Endothelial cell of umbilical vein (primary cell): Measurements from ENCODE around the gene GPR27.

Experiments used
- EZH2 ChIP-seq: IDR thresholded peaks from 2 replicates; pipeline ENCODE4 v1.6.1; 2012; ENCODE audit warnings: borderline replicate concordance, low read depth, mild to moderate bottlenecking, moderate library complexity, low read length, inconsistent platforms; ENCODE audit not compliant: severe bottlenecking
- FOS ChIP-seq: IDR thresholded peaks from 2 replicates; pipeline ENCODE4 v1.6.1; 2011; ENCODE audit warnings: mild to moderate bottlenecking, low read length, moderate library complexity, borderline replicate concordance; ENCODE audit not compliant: insufficient read depth
- MAX ChIP-seq: IDR thresholded peaks from 2 replicates; pipeline ENCODE4 v1.6.1; 2011; ENCODE audit not compliant: insufficient read depth, insufficient read length
- POLR2A ChIP-seq: IDR thresholded peaks from 2 replicates; pipeline ENCODE4 v1.6.1; 2012; ENCODE audit warnings: low read depth, mild to moderate bottlenecking, control low read depth, low read length
- POLR2AphosphoS5 ChIP-seq: IDR thresholded peaks from 2 replicates; pipeline ENCODE4 v1.6.1; 2012; ENCODE audit warnings: low read depth, mild to moderate bottlenecking, control low read depth, low read length, moderate library complexity; ENCODE audit not compliant: insufficient read depth
- TF ChIP-seq, protein P1 (sequence below), 2 donors: IDR thresholded peaks; 1 replicate in 1 of 2; 2 replicates in 1 of 2; pipeline ENCODE4 v1.5.1; 2011; ENCODE audit warnings: low read length in 2 of 2, mild to moderate bottlenecking in 2 of 2, moderate library complexity in 2 of 2, control low read depth in 1 of 2, inconsistent platforms in 1 of 2, low read depth in 1 of 2; ENCODE audit not compliant: insufficient read depth in 1 of 2; ENCODE audit errors: extremely low read depth in 1 of 2

DNA sequence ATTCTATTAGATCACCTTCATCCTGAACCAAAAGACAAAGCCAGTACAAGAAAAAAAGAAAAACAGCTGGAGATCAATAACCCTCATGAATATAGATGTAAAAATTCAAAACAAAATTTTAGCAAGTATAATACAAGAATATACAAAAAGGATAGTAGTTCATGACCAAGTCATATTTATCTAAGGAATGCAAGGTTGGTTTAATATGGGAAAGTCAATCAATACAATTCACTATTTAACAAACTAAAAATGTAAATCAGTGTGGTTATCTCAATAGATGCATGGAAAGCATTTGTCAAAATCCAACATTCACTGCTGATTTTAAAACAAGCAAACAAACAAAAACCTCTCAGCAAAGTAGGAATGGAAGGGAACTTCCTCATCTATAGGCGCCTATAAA is 11.0 kb upstream of the GPR27 start:
- TF ChIP-seq, protein P1, sequence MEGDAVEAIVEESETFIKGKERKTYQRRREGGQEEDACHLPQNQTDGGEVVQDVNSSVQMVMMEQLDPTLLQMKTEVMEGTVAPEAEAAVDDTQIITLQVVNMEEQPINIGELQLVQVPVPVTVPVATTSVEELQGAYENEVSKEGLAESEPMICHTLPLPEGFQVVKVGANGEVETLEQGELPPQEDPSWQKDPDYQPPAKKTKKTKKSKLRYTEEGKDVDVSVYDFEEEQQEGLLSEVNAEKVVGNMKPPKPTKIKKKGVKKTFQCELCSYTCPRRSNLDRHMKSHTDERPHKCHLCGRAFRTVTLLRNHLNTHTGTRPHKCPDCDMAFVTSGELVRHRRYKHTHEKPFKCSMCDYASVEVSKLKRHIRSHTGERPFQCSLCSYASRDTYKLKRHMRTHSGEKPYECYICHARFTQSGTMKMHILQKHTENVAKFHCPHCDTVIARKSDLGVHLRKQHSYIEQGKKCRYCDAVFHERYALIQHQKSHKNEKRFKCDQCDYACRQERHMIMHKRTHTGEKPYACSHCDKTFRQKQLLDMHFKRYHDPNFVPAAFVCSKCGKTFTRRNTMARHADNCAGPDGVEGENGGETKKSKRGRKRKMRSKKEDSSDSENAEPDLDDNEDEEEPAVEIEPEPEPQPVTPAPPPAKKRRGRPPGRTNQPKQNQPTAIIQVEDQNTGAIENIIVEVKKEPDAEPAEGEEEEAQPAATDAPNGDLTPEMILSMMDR (IDR thresholded peaks at IDR 0.05; ENCODE audit: extremely low read depth in 1 of 2, insufficient read depth in 1 of 2, low read depth in 1 of 2, low read length in 2 of 2) = no peak
- TF ChIP-seq MAX (no peak), POLR2AphosphoS5 (no peak), FOS (no peak), EZH2 (no peak), POLR2A (no peak)
